SU-DHL-6 (cell line): Measurements from ENCODE around the gene POU6F1.

ENCODE experiments used
- H2AFZ ChIP-seq: fragments of 200-600 bp; sonication (generic); 2 replicates; pipeline ENCODE4 v1.6.1; 2014; ENCODE audit warnings: low read depth, mild to moderate bottlenecking, moderate library complexity, mixed read lengths, antibody characterized with exemption, low read length; ENCODE audit not compliant: severe bottlenecking
- H3F3A ChIP-seq: fragments of 200-600 bp; shearing (Covaris generic); 2 replicates; pipeline ENCODE4 v1.6.0; 2016; ENCODE audit warnings: antibody characterized with exemption, mild to moderate bottlenecking; ENCODE audit not compliant: insufficient read depth
- H3K27ac ChIP-seq: fragments of 200-600 bp; sonication (generic); 2 replicates; pipeline ENCODE4 v1.5.1; 2016; ENCODE audit warnings: low read depth, mild to moderate bottlenecking, low read length, moderate library complexity, mixed read lengths
- H3K27me3 ChIP-seq: fragments of 200-600 bp; sonication (generic), shearing (Covaris generic); 2 replicates; pipeline ENCODE4 v1.6.0; 2014; ENCODE audit warnings: mild to moderate bottlenecking, low read length
- H3K36me3 ChIP-seq: fragments of 200-600 bp; sonication (generic); 2 replicates; pipeline ENCODE4 v1.6.1; 2014; ENCODE audit warnings: mild to moderate bottlenecking, low read length, mixed read lengths
- H3K4me2 ChIP-seq: fragments of 300-600, 200-600 bp; shearing (Covaris generic), sonication (generic); 2 replicates; pipeline ENCODE4 v1.6.0; 2014; ENCODE audit warnings: low read length, low read depth, mild to moderate bottlenecking; ENCODE audit not compliant: poor library complexity, severe bottlenecking
- H3K4me3 ChIP-seq: fragments of 200-600 bp; sonication (generic); 2 replicates; pipeline ENCODE4 v1.5.1; 2014; ENCODE audit warnings: antibody characterized with exemption, low read length, mild to moderate bottlenecking, mixed read lengths; ENCODE audit not compliant: insufficient read depth, poor library complexity, severe bottlenecking
- H3K79me2 ChIP-seq: fragments of 200-600 bp; sonication (generic); 2 replicates; pipeline ENCODE4 v1.6.1; 2014; ENCODE audit warnings: mild to moderate bottlenecking, low read length, moderate library complexity; ENCODE audit not compliant: insufficient read depth
- H3K9ac ChIP-seq: fragments of 200-600 bp; sonication (generic); 2 replicates; pipeline ENCODE4 v1.7.0; 2014; ENCODE audit warnings: mild to moderate bottlenecking, low read length
- H3K9me2 ChIP-seq: fragments of 200-600 bp; sonication (generic); replicated peaks from 2 replicates; pipeline ENCODE4 v1.6.1; 2014; ENCODE audit warnings: low read length; ENCODE audit not compliant: insufficient read depth
- H3K9me3 ChIP-seq: fragments of 200-600 bp; sonication (generic); 2 replicates; pipeline ENCODE4 v1.6.1; 2014; ENCODE audit warnings: low read length, mixed read lengths; ENCODE audit not compliant: insufficient read depth
- H4K20me1 ChIP-seq: fragments of 200-600 bp; sonication (generic); 2 replicates; pipeline ENCODE4 v1.6.1; 2014; ENCODE audit warnings: low read depth, mild to moderate bottlenecking, antibody characterized with exemption, low read length, moderate library complexity, mixed read lengths
- EZH2phosphoT487 ChIP-seq: fragments of 200-600 bp; sonication (generic), shearing (Covaris generic); conservative IDR thresholded peaks from 2 replicates; pipeline ENCODE4 v1.6.1; 2018; ENCODE audit warnings: mild to moderate bottlenecking, antibody characterized with exemption, low read length, moderate library complexity, mixed read lengths
- TF ChIP-seq, protein P1 (sequence below): fragments of 200-600 bp; sonication (generic); IDR thresholded peaks from one replicate; pipeline ENCODE4 v1.5.1; 2017; ENCODE audit warnings: antibody characterized with exemption, mild to moderate bottlenecking, low read length, moderate library complexity; ENCODE audit not compliant: insufficient read depth, poor library complexity, severe bottlenecking

Gene POU6F1

GRCh38 chr12:51199366-51199945 lies 18.4 kb downstream of the POU6F1 start:
- H2AFZ ChIP-seq: no peak overlapping the region
- no peaks in the 10 kb centered on the region for H3K27me3 ChIP-seq
- no peak overlapping the region for H3K4me3 ChIP-seq
- no peaks in the 10 kb centered on the region for H3F3A ChIP-seq
- H3K9me3 ChIP-seq: no peaks in the 10 kb centered on the region
- TF ChIP-seq, protein P1, sequence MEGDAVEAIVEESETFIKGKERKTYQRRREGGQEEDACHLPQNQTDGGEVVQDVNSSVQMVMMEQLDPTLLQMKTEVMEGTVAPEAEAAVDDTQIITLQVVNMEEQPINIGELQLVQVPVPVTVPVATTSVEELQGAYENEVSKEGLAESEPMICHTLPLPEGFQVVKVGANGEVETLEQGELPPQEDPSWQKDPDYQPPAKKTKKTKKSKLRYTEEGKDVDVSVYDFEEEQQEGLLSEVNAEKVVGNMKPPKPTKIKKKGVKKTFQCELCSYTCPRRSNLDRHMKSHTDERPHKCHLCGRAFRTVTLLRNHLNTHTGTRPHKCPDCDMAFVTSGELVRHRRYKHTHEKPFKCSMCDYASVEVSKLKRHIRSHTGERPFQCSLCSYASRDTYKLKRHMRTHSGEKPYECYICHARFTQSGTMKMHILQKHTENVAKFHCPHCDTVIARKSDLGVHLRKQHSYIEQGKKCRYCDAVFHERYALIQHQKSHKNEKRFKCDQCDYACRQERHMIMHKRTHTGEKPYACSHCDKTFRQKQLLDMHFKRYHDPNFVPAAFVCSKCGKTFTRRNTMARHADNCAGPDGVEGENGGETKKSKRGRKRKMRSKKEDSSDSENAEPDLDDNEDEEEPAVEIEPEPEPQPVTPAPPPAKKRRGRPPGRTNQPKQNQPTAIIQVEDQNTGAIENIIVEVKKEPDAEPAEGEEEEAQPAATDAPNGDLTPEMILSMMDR: no peak
- TF ChIP-seq EZH2phosphoT487: no peak
- H3K9ac ChIP-seq: no peak overlapping the region
- H3K9me2 ChIP-seq: no peaks in the 10 kb centered on the region
- H3K36me3 ChIP-seq: no peaks in the 10 kb centered on the region
- no peaks in the 10 kb centered on the region for H4K20me1 ChIP-seq
- H3K79me2 ChIP-seq: no peaks in the 10 kb centered on the region
- no peak overlapping the region for H3K27ac ChIP-seq
- H3K4me2 ChIP-seq: no peak overlapping the region

DNA sequence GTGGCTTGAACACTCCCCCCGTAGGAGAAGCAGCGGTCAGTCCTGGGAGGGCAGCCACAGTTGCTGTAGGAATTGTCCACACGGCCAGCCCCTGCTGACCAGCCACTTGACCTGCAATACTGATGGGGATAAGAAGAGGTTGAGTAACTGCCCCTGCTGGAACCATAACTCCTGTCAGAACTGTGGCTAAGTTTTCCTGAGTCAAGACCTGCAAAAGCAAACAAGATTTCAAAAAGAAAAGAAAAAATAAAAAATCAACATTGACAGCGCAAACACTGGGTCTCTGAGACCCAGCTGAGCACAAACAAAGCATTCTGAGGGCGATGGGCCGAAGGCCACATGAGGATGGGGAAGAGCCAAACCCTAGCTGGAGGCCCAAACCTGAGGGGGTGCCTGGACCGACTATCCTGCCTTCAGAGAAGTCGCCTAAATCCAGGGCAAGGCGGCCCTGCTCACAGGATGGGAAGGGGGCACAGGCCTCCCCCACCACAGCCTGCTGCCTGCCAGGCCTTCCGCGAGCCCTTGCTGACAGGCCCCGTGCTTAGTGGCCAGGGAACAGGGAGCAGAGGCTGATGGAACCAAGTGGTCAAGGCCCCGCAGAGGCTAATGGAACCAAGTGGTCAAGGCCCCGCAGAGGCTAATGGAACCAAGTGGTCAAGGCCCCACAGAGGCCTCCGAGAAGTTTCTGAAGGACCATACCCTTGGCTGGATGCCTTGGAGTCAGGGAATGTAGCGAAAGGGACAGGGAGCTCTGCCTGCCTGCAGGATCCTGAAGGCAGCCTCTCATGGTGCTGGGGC lies 19.1 kb downstream of the POU6F1 start:
- H3K79me2 ChIP-seq: no peaks in the 10 kb centered on the region
- H3F3A ChIP-seq: no peaks in the 10 kb centered on the region
- no peak overlapping the region for H3K4me3 ChIP-seq
- H4K20me1 ChIP-seq: no peaks in the 10 kb centered on the region
- no peaks in the 10 kb centered on the region for H3K27me3 ChIP-seq
- H2AFZ ChIP-seq: no peak overlapping the region
- H3K9ac ChIP-seq: no peak overlapping the region
- H3K9me2 ChIP-seq: no peaks in the 10 kb centered on the region
- no peaks in the 10 kb centered on the region for H3K36me3 ChIP-seq
- TF ChIP-seq, protein P1: no peak
- no peak for TF ChIP-seq EZH2phosphoT487
- no peak overlapping the region for H3K27ac ChIP-seq
- no peak overlapping the region for H3K4me2 ChIP-seq
- no peaks in the 10 kb centered on the region for H3K9me3 ChIP-seq

DNA sequence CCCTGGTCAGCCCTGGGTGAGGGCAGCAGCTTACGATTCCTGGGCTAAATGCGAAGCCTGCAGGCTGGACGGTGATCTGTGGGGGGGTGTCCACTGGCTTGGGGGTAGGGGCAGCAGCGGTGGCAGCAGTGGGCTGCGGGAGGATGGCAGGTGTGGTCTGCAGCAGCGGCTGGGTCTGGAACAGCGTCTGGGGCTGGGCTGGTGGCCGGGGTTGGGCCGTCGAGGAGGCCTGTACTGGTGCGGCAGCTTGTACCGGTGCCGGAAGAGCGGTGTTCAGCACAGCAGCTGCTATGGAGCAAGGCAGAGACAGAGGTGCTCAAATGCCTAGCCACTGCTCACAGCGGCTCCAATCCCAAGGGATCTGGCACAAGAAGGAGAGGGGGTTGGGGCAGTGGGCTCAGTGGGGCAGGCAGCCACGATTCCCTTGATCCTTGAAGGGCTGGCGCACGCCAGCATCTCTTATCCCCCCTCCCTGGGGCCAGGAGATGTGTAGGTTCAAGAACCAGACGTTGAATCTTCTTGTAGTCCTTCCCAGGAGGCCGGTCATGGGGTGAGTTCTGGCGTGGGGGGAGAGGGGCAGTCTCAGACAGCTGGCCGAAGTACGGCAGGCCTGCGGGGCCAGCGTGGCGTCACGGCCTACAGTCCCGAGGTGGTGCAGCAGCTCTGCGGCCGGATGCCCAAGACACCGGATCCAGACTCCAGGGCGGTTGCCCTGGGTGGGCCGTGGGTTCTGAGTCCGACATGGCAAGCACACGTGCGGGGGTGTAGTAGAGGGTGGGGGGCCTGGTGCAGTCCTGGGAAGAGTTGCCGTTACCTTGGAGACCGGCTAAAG lies 19.9 kb downstream of the POU6F1 start:
- no peak overlapping the region for H3K4me3 ChIP-seq
- no peaks in the 10 kb centered on the region for H3K27me3 ChIP-seq
- H3K4me2 ChIP-seq: no peak overlapping the region
- H3F3A ChIP-seq: no peaks in the 10 kb centered on the region
- no peaks in the 10 kb centered on the region for H3K36me3 ChIP-seq
- no peak overlapping the region for H3K27ac ChIP-seq
- H3K9ac ChIP-seq: no peak overlapping the region
- H3K79me2 ChIP-seq: no peaks in the 10 kb centered on the region
- TF ChIP-seq EZH2phosphoT487: no peak
- TF ChIP-seq, protein P1: no peak
- no peaks in the 10 kb centered on the region for H3K9me3 ChIP-seq
- no peaks in the 10 kb centered on the region for H4K20me1 ChIP-seq
- no peak overlapping the region for H2AFZ ChIP-seq
- H3K9me2 ChIP-seq: no peaks in the 10 kb centered on the region
